Endothelial cell of umbilical vein (primary cell): ENCODE results near the gene GYPC. TPM values are rescaled to one million over a fixed set of nuclear protein-coding genes. Genes with fewer than 3 reads are reported as not detected.

Experiments used
- BruUV-seq: library from RNA; stranded (reverse); fragments of 400-500 nt; replicated peaks from 2 replicates; lab custom pipeline; 2021; lab: Mats Ljungman, UMichigan
- CTCF ChIA-PET: fragments of 300-600, 350-600 bp; sonication (Branson Sonifier 250); formaldehyde crosslinking; loops from one replicate; lab custom pipeline; 2021; ENCODE audit warnings: antibody characterized with exemption, inconsistent platforms; lab: Charles Lee
- POLR2A ChIA-PET: fragments of 300-600, 350-600 bp; sonication (Branson Sonifier 250); formaldehyde crosslinking; loops from one replicate; lab custom pipeline; 2021; ENCODE audit warnings: antibody characterized with exemption, inconsistent platforms; lab: Charles Lee
- DNase-seq: peaks from one replicate; pipeline ENCODE4 v3.0.0-alpha.2; 2011; ENCODE audit warnings: low read depth, low spot score
- FAIRE-seq: peaks from 2 replicates; lab custom pipeline; 2011; peaks lifted over from hg19 to GRCh38; lab: Jason Lieb, UNC
- H2AFZ ChIP-seq: 2 replicates; pipeline ENCODE4 v1.6.0; 2012; ENCODE audit warnings: low read depth, low read length, control low read depth, inconsistent platforms
- H3K27ac ChIP-seq: 2 replicates; pipeline ENCODE4 v1.5.1; 2011; ENCODE audit warnings: low read depth, mild to moderate bottlenecking, control low read depth, low read length, moderate library complexity; ENCODE audit not compliant: insufficient read depth
- H3K27me3 ChIP-seq, 2 experiments: 2 replicates each; pipeline versions ENCODE4 v1.6.0 to v1.6.1; 2011; ENCODE audit warnings: low read length in 2 of 2, mixed read lengths in 1 of 2; ENCODE audit not compliant: control insufficient read depth in 2 of 2, insufficient read depth in 2 of 2
- H3K36me3 ChIP-seq, 2 experiments: 2 replicates in 1 of 2; 3 replicates in 1 of 2; pipeline ENCODE4 v1.5.1; 2011; ENCODE audit warnings: low read length in 2 of 2, mild to moderate bottlenecking in 1 of 2, moderate library complexity in 1 of 2; ENCODE audit not compliant: control insufficient read depth in 2 of 2, insufficient read depth in 2 of 2; ENCODE audit errors: extremely low read depth in 1 of 2
- H3K4me1 ChIP-seq: 3 replicates; pipeline ENCODE4 v1.5.1; 2011; ENCODE audit warnings: mild to moderate bottlenecking, low read length; ENCODE audit not compliant: control insufficient read depth, insufficient read depth; ENCODE audit errors: extremely low read depth
- H3K4me2 ChIP-seq: 2 replicates; pipeline ENCODE4 v1.6.1; 2011; ENCODE audit warnings: low read length, control low read depth, mixed read lengths; ENCODE audit not compliant: insufficient read depth
- H3K4me3 ChIP-seq, 3 experiments: fragments of 200-600 bp in 1 of 3; sonication (generic), shearing (Covaris generic) in 1 of 3; replicated peaks in 1 of 3; 2 replicates each; pipeline ENCODE4 v1.5.1; 2011 to 2016; ENCODE audit warnings: control low read depth in 3 of 3, low read length in 3 of 3, mild to moderate bottlenecking in 2 of 3, inconsistent platforms in 1 of 3, low read depth in 1 of 3, moderate library complexity in 1 of 3; ENCODE audit not compliant: insufficient read depth in 1 of 3
- H3K79me2 ChIP-seq: 2 replicates; pipeline ENCODE4 v1.6.0; 2012; ENCODE audit warnings: low read length, inconsistent platforms; ENCODE audit not compliant: control insufficient read depth, insufficient read depth
- H3K9ac ChIP-seq: replicated peaks from 2 replicates; pipeline ENCODE3; 2011; ENCODE audit warnings: low read length, control low read depth; ENCODE audit not compliant: insufficient read depth; ENCODE audit errors: extremely low read depth
- H3K9me1 ChIP-seq: replicated peaks from 3 replicates; pipeline ENCODE4 v1.6.0; 2011; ENCODE audit warnings: mild to moderate bottlenecking, low read length; ENCODE audit not compliant: control insufficient read depth, insufficient read depth; ENCODE audit errors: extremely low read depth
- H3K9me3 ChIP-seq: replicated peaks from 2 replicates; pipeline ENCODE4 v1.5.1; 2012; ENCODE audit warnings: low read length, inconsistent platforms; ENCODE audit not compliant: control insufficient read depth, insufficient read depth
- H4K20me1 ChIP-seq: replicated peaks from 2 replicates; pipeline ENCODE3; 2011; ENCODE audit warnings: mild to moderate bottlenecking, low read length; ENCODE audit not compliant: control insufficient read depth, insufficient read depth; ENCODE audit errors: extremely low read depth
- CTCF ChIP-seq, 2 donors: IDR thresholded peaks; 1 replicate in 1 of 2; 2 replicates in 1 of 2; pipeline ENCODE4 v1.5.1; 2011; ENCODE audit warnings: low read length in 2 of 2, mild to moderate bottlenecking in 2 of 2, moderate library complexity in 2 of 2, control low read depth in 1 of 2, inconsistent platforms in 1 of 2, low read depth in 1 of 2; ENCODE audit not compliant: insufficient read depth in 1 of 2; ENCODE audit errors: extremely low read depth in 1 of 2
- EZH2 ChIP-seq: IDR thresholded peaks from 2 replicates; pipeline ENCODE4 v1.6.1; 2012; ENCODE audit warnings: borderline replicate concordance, low read depth, mild to moderate bottlenecking, moderate library complexity, low read length, inconsistent platforms; ENCODE audit not compliant: severe bottlenecking
- FOS ChIP-seq: IDR thresholded peaks from 2 replicates; pipeline ENCODE4 v1.6.1; 2011; ENCODE audit warnings: mild to moderate bottlenecking, low read length, moderate library complexity, borderline replicate concordance; ENCODE audit not compliant: insufficient read depth
- GATA2 ChIP-seq: IDR thresholded peaks from 2 replicates; pipeline ENCODE4 v1.7.0; 2011; ENCODE audit warnings: low read depth, mild to moderate bottlenecking, moderate library complexity, mixed read lengths, low read length; ENCODE audit not compliant: insufficient read length, insufficient read depth
- JUN ChIP-seq: IDR thresholded peaks from 2 replicates; pipeline ENCODE4 v1.6.1; 2011; ENCODE audit warnings: borderline replicate concordance, low read depth; ENCODE audit not compliant: insufficient read length, insufficient read depth
- MAX ChIP-seq: IDR thresholded peaks from 2 replicates; pipeline ENCODE4 v1.6.1; 2011; ENCODE audit not compliant: insufficient read depth, insufficient read length
- MYC ChIP-seq: IDR thresholded peaks from one replicate; pipeline ENCODE4 v1.6.1; 2011; ENCODE audit warnings: mild to moderate bottlenecking, low read depth, low read length
- POLR2A ChIP-seq: IDR thresholded peaks from 2 replicates; pipeline ENCODE4 v1.6.1; 2012; ENCODE audit warnings: low read depth, mild to moderate bottlenecking, control low read depth, low read length
- POLR2AphosphoS5 ChIP-seq: IDR thresholded peaks from 2 replicates; pipeline ENCODE4 v1.6.1; 2012; ENCODE audit warnings: low read depth, mild to moderate bottlenecking, control low read depth, low read length, moderate library complexity; ENCODE audit not compliant: insufficient read depth
- dilution Hi-C: fragments of 300-500 bp; cut with MboI; formaldehyde crosslinking; loops from one replicate; pipeline ENCODE4 v1.15.0; 2019; ENCODE audit warnings: low sequenced_read_pairs; ENCODE audit not compliant: extremely low pct_ligation_motif_present
- intact Hi-C: fragments of 100-400 bp; cut with micrococcal nuclease; formaldehyde crosslinking; loops from one replicate; pipeline ENCODE4 v1.10.0; 2022
- polyA plus RNA-seq, 4 experiments: library from polyadenylated mRNA; depleted of rRNA in 3 of 4; stranded (reverse) in 3 of 4; unstranded in 1 of 4; fragments of >200 nt; gene quantifications; 2 replicates each; pipeline versions ENCODE4 v1.2.1 to v1.2.3, GENCODE V29; 2011 to 2012; ENCODE audit warnings: missing spikeins in 1 of 4
- total RNA-seq: library from RNA; stranded (reverse); gene quantifications from 2 replicates; pipeline ENCODE4 v1.2.3, GENCODE V29; 2021

GYPC gene
- total and polyA plus RNA-seq, 2 donors (not counting 3 experiments of a cell fraction or from before 2014, with no cell fraction given): 3.5 to 13.3 TPM

- Histone ChIP-seq H3K36me3 (no peaks in the 10 kb centered on the region), H3K27ac (no peak overlapping the region), H3K79me2 (no peaks in the 10 kb centered on the region), H3K9ac (no peak overlapping the region), H4K20me1 (no peaks in the 10 kb centered on the region), H3K27me3 (no peaks in the 10 kb centered on the region), H3K4me1 (no peaks in the 10 kb centered on the region), H3K9me1 (no peaks in the 10 kb centered on the region), H3K9me3 (no peaks in the 10 kb centered on the region), H3K4me3 (no peak overlapping the region), H2AFZ (no peak overlapping the region), H3K4me2 (no peak overlapping the region)
- intact Hi-C loops (no loop called here), dilution Hi-C loops (no loop called here)
- no TSS peak for BruUV-seq
- FAIRE-seq (no peak), DNase-seq (no peak)
- no peak for TF ChIP-seq FOS
- TF ChIP-seq GATA2: no peak
- no peak for TF ChIP-seq POLR2AphosphoS5
- TF ChIP-seq MAX: no peak
- no peak for TF ChIP-seq CTCF (IDR thresholded peaks at IDR 0.05; ENCODE audit: extremely low read depth in 1 of 2, insufficient read depth in 1 of 2, low read depth in 1 of 2, low read length in 2 of 2)
- no peak for TF ChIP-seq EZH2
- TF ChIP-seq POLR2A: no peak
- no peak for TF ChIP-seq MYC
- TF ChIP-seq JUN: no peak
- POLR2A ChIA-PET: no interaction called here
- CTCF ChIA-PET: no interaction called here
Measured at GRCh38 chr2:126722546-126722945, 66.6 kb downstream of the GYPC start.
